CD4-positive, alpha-beta T cell treated with Interferon gamma for 1 hour (primary cell): ENCODE measurements around the gene SLX4.

ENCODE experiments used
- DNase-seq: peaks from one replicate; pipeline ENCODE4 v3.0.0-alpha.2; 2020

The SLX4 gene

DNA sequence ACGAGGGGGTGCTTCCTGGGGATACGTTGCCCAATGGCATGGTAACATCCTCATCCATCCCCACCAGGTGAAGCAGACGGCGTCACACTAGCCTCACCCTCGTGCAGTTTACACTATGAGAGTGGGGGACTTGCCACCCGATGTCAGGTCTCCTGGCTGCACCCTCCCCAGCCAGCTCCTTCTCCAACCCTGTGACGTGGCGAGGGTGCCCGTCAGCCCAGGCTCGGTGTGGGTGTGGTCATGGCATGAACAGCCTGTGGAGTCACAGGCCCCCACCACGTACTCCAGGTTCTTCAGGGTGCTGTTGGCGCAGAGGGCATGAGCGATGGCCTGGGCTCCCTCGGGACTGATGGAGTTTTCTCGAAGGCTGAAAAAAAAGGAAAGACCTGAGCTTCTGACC is 62.5 kb downstream of the SLX4 start:
- DNase-seq, result no peak

GRCh38 chr16:3548445-3548844 is 63.0 kb downstream of the SLX4 start:
- peak; percentile 28 for DNase-seq

DNA sequence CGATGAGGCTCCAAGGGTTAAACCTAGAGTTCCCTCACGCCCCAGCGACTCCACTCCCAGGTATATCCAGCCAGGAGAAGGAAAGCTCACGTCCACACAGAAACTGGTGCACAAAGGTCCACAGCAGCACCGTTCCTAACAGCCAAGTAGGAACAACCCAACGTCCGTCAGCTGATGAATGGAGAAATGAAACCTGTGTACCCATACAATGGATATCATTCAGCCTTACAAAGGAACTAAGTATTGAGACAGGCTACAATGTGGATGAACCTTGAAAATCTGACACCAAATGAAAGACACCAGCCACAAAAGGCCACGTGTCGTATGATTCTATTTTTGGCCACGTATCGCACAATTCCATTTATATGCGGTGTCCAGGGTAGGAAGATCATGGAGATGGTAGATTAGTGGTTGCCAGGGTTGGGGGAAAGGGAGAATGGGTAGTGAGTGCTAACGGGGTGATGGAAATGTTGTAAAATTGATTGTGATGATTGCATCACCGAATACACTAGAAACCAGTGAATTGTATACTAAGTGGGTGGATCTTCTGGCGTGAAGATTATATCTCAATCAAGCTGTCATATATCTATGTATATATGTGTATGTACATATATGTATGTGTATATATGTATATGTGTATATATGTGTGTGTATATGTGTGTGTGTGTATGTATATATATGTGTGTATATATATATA is 64.3 kb downstream of the SLX4 start:
- no peak for DNase-seq

DNA sequence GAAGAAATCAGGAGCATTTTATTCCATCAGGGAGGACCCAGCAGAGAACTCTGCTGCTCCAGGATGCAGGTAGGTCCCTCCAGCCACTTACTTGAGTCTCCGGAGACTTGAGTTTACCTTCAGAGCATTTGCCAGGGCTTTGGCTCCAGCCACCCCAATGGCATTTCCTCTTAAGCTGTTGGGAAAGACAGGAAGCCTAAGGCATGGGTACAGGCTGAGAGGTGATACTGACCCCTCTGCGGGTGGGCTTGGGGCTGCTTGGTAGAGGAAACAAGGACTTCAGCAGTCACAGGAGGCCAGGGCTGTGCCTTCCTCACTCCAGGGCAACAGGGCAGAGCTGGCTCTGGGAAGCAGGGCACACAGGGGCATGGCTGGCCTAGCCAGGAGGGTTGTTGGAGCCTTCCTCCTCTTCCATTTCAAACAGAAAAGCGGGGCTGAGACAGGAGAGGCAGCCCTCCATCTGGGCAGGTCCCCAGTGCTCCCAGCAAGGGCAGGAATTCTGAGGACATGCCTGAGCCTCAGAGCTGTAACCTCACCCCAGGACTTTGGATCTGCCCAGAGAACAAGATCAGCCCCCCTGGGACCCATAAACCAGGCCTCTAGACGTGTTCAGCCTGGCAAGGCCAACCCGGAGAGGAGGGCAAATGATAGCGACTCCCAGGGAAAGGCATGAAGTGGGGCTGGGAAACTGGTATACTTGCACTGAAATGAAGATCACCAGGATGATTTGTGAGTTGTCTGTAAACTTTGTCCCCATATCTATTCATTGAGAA is 68.6 kb downstream of the SLX4 start:
- DNase-seq, result no peak

- no peak for DNase-seq
Observed at GRCh38 chr16:3541527-3542155, 69.8 kb downstream of the SLX4 start.

DNA sequence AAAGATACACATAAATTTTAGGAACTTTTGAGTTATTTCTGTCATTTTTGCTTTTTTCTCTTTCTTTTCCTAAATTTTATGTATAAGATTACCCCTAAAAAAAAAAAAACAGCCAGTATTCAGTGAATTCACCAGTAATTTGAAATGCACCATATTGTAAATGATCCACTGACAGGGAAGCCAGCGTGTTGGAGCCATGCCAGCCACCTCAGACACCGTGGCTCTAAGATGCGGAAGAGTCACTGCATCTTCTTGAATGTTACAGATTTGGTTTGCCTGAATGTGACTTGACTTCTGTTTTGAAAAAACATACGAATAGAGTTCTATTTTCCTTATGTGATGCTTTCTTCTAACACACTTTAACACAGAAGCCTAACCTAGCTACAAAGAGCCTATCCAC is 73.2 kb downstream of the SLX4 start:
- no peak for DNase-seq

GRCh38 chr16:3536851-3537250 is 74.6 kb downstream of the SLX4 start:
- no peak for DNase-seq

- no peak for DNase-seq
Observed at GRCh38 chr16:3536271-3536731, 75.1 kb downstream of the SLX4 start.

- no peak for DNase-seq
Observed at GRCh38 chr16:3534126-3534525, 77.3 kb downstream of the SLX4 start.

DNA sequence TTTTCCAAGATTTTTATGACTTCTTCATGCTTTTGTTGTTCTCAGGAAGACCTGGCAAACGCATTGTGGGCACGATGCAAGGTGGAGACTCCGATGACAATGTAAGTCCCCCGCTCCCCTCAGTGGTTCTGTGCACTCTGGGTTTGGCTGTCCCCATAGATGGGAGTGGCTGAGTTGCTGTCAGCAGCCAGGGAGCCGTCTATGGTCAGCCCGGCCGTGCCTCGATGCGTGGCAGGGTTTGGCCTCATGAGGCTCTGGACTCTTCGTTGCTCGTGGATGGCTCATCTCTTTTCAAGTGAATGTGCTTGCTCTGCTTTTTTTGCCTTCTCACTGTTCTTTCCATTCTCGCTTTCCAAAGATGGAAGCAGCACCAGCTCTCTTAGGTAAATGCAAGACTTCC is 78.7 kb downstream of the SLX4 start:
- DNase-seq, result no peak
